Coronary artery (tissue), 2 donors: Measurements from ENCODE around the gene SMIM20.

Source experiments
- DNase-seq: peaks from one replicate; pipeline ENCODE4 v3.0.0-alpha.2; 2017; ENCODE audit warnings: low spot score
- H3K27ac ChIP-seq, 2 donors: fragments of 200-600 bp; sonication (generic); one replicate each; pipeline ENCODE4 v1.5.1; 2016 to 2019
- H3K4me3 ChIP-seq: fragments of 200-600 bp; sonication (generic); 2 replicates; pipeline ENCODE4 v1.5.1; 2016; ENCODE audit warnings: mild to moderate bottlenecking, moderate library complexity
- CTCF ChIP-seq: fragments of 200-600 bp; sonication (generic); IDR thresholded peaks from one replicate; pipeline ENCODE4 v1.5.1; 2019; ENCODE audit warnings: antibody characterized with exemption

Gene SMIM20

DNA sequence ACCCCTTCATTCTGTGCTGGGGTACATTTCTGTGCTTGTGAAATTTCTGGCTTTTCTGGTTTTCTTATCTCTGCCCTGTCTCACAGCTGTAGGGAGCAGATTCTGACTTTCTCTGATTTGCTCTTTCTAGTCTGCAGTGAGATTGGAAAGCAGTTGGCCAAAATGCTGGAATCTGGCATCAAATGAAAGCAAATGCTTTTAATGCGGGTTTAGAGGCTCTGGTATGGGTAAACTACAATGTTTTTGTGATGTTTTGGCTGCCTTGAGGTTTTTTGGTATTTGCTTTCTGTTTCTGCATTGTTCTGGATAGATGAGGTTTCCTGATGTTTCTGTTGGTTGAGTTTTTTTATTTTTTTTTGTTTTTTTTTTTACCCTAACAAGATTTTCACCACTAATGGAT lies 23.8 kb downstream of the SMIM20 start:
- Histone ChIP-seq H3K4me3 (no peak overlapping the region), H3K27ac (no peak overlapping the region)
- no peak for DNase-seq
- TF ChIP-seq CTCF, result no peak

- Histone ChIP-seq H3K27ac (no peak overlapping the region), H3K4me3 (no peak overlapping the region)
- no peak for TF ChIP-seq CTCF
- no peak for DNase-seq
Observed at GRCh38 chr4:25938366-25938765, 24.3 kb downstream of the SMIM20 start.

- DNase-seq, result no peak
- no peak for TF ChIP-seq CTCF
- H3K27ac ChIP-seq, result no peak overlapping the region
- H3K4me3 ChIP-seq, result no peak overlapping the region
Observed at GRCh38 chr4:25938787-25939186, 24.8 kb downstream of the SMIM20 start.

GRCh38 chr4:25939330-25939729 lies 25.3 kb downstream of the SMIM20 start:
- no peak overlapping the region for H3K27ac ChIP-seq
- no peak for DNase-seq
- H3K4me3 ChIP-seq, result no peak overlapping the region
- no peak for TF ChIP-seq CTCF

DNA sequence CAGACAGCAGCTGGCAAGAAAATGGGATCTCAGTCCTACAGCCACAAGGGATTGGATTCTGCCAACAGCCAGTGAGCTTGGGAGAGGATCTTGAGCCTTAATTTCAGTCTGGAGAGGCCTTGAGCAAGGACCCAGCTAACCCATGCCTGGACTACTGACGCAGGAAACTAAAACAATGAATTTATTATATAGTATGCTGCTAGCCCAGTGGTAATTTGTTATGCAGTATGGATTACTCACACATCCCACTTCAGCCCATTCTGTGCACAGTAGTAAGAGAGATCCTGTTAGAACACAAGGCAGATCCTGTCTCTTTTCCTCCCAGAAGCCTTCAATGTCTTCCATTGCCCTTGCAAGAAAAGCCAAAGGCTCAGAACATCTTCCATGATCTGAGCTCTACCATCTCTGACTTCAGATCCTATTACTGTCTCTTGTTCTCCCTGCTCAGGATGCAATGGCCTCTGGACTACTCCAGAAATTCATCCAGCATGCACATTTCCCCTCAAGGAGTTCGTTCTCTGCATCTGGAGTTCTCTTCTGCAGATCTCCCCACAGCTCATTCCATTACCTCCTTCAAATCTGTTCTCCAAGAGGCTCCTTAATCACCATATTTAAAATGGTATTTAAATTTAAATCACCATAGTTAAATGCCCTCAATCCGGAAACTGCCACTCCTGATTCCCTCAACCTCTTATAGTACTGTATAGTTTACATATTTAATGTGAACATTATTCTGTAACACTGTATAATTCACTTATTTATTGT lies 27.6 kb downstream of the SMIM20 start:
- no peak for TF ChIP-seq CTCF
- DNase-seq, result no peak
- Histone ChIP-seq H3K4me3 (no peak overlapping the region), H3K27ac (no peak overlapping the region)

DNA sequence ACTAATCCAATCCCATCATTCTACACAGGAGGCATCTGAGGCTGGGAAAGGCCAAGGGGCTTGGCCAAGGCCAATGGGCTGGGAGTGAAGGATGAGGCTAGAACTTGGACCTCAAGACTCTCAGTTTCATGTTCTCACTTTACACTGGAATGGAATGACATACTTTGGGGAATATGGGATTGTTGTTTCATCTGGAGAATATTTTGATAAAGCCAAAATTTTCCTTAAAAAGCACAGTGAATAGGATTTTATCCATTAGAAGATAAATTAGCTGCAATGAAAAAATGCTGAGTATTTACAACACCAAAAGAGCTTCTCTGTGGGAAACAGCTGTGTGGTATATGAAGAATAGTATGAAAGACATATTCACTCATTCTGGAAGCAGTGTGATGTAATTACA lies 29.3 kb downstream of the SMIM20 start:
- Histone ChIP-seq H3K4me3 (no peak overlapping the region), H3K27ac (no peak overlapping the region)
- no peak for TF ChIP-seq CTCF
- no peak for DNase-seq

DNA sequence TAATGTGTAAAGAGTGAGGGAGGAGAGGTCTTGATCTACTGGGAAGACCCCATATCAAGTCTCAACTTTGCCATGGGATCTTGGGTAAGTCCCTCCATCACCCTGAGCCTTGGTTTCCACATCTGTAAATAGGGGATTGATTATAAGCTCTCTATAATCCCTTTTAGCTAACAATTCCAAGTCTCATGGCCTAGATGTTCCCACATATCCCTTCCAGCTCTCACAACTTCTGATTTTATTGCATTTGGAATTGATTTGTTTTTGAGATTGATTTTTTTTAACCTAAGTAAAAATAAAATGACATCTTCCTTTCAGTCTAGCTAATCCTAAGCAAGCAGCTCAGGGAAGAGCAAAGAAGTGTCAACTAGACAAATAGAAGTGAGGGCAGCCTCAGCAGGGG lies 29.8 kb downstream of the SMIM20 start:
- Histone ChIP-seq H3K4me3 (no peak overlapping the region), H3K27ac (no peak overlapping the region)
- no peak for DNase-seq
- TF ChIP-seq CTCF, result no peak
